ENCODE measurements around the gene SMARCA4.

DNA sequence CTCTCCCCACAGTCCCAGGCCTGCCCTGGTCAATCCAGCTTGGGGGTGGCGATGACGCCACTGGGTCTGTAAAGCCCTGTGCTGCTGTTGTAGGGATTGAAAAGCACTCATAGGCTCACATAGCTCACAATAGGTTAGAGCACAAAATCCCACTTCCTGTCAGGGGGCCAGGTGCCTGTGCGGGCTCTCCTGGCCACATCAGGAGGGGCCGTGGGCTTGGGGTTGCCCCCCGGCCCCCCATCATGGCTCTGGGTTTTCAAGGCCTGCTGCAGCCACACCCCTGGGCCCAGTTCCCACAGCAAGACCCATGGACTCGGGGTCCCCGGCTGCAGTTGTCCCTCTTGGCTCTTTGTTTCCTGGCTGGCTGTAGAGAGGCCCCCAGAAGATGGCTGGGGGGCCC lies 62.9 kb downstream of the SMARCA4 start:
- TF ChIP-seq, protein P1, sequence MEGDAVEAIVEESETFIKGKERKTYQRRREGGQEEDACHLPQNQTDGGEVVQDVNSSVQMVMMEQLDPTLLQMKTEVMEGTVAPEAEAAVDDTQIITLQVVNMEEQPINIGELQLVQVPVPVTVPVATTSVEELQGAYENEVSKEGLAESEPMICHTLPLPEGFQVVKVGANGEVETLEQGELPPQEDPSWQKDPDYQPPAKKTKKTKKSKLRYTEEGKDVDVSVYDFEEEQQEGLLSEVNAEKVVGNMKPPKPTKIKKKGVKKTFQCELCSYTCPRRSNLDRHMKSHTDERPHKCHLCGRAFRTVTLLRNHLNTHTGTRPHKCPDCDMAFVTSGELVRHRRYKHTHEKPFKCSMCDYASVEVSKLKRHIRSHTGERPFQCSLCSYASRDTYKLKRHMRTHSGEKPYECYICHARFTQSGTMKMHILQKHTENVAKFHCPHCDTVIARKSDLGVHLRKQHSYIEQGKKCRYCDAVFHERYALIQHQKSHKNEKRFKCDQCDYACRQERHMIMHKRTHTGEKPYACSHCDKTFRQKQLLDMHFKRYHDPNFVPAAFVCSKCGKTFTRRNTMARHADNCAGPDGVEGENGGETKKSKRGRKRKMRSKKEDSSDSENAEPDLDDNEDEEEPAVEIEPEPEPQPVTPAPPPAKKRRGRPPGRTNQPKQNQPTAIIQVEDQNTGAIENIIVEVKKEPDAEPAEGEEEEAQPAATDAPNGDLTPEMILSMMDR (conservative IDR thresholded peaks at IDR 0.05; ENCODE audit: low read depth in 2 of 2), result no peak
- TF ChIP-seq EZH2 (IDR thresholded peaks at IDR 0.05; ENCODE audit: low read depth, unreplicated experiment) (no peak), CREB1 (CRISPR knock-in tag; IDR thresholded peaks at IDR 0.05; ENCODE audit: low read depth) (no peak), POLR2AphosphoS5 (IDR thresholded peaks at IDR 0.05; ENCODE audit: low read depth) (no peak), JUNB (IDR thresholded peaks at IDR 0.05; ENCODE audit: unreplicated experiment) (no peak), EZH2phosphoT487 (IDR thresholded peaks at IDR 0.05; ENCODE audit: unreplicated experiment) (no peak), STAT1 (IDR thresholded peaks at IDR 0.05; ENCODE audit: unreplicated experiment) (no peak)
- TF ChIP-seq, protein P2, sequence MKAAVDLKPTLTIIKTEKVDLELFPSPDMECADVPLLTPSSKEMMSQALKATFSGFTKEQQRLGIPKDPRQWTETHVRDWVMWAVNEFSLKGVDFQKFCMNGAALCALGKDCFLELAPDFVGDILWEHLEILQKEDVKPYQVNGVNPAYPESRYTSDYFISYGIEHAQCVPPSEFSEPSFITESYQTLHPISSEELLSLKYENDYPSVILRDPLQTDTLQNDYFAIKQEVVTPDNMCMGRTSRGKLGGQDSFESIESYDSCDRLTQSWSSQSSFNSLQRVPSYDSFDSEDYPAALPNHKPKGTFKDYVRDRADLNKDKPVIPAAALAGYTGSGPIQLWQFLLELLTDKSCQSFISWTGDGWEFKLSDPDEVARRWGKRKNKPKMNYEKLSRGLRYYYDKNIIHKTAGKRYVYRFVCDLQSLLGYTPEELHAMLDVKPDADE (IDR thresholded peaks at IDR 0.05), result no peak
- TF ChIP-seq, protein P3, sequence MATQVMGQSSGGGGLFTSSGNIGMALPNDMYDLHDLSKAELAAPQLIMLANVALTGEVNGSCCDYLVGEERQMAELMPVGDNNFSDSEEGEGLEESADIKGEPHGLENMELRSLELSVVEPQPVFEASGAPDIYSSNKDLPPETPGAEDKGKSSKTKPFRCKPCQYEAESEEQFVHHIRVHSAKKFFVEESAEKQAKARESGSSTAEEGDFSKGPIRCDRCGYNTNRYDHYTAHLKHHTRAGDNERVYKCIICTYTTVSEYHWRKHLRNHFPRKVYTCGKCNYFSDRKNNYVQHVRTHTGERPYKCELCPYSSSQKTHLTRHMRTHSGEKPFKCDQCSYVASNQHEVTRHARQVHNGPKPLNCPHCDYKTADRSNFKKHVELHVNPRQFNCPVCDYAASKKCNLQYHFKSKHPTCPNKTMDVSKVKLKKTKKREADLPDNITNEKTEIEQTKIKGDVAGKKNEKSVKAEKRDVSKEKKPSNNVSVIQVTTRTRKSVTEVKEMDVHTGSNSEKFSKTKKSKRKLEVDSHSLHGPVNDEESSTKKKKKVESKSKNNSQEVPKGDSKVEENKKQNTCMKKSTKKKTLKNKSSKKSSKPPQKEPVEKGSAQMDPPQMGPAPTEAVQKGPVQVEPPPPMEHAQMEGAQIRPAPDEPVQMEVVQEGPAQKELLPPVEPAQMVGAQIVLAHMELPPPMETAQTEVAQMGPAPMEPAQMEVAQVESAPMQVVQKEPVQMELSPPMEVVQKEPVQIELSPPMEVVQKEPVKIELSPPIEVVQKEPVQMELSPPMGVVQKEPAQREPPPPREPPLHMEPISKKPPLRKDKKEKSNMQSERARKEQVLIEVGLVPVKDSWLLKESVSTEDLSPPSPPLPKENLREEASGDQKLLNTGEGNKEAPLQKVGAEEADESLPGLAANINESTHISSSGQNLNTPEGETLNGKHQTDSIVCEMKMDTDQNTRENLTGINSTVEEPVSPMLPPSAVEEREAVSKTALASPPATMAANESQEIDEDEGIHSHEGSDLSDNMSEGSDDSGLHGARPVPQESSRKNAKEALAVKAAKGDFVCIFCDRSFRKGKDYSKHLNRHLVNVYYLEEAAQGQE (IDR thresholded peaks at IDR 0.05; ENCODE audit: unreplicated experiment), result no peak

All from GM23338 (cell line).